H54 (cell line): ENCODE data around the gene CD6.

Experiments
- DNase-seq: peaks from one replicate; pipeline ENCODE4 v3.0.0; 2011; ENCODE audit warnings: low spot score, mixed read lengths; ENCODE audit not compliant: insufficient read length
- FAIRE-seq: peaks from 3 replicates; lab custom pipeline; 2011; peaks lifted over from hg19 to GRCh38; lab: Jason Lieb, UNC
- POLR2A ChIP-seq: IDR thresholded peaks from 2 replicates; pipeline ENCODE4 v1.6.1; 2011; ENCODE audit warnings: low read depth, mild to moderate bottlenecking, low read length

The CD6 gene

GRCh38 chr11:60951904-60952741 is 19.4 kb upstream of the CD6 start, which contains the start of gene SLC15A3:
SLC15A3 (minus strand) TSS chr11:60952176; CDS start chr11:60951551, 625 bp downstream.
- no peak for FAIRE-seq
- DNase-seq: peak; percentile 42
- TF ChIP-seq POLR2A: peak; percentile 33; the same call in 1 of the 2 replicates

DNA sequence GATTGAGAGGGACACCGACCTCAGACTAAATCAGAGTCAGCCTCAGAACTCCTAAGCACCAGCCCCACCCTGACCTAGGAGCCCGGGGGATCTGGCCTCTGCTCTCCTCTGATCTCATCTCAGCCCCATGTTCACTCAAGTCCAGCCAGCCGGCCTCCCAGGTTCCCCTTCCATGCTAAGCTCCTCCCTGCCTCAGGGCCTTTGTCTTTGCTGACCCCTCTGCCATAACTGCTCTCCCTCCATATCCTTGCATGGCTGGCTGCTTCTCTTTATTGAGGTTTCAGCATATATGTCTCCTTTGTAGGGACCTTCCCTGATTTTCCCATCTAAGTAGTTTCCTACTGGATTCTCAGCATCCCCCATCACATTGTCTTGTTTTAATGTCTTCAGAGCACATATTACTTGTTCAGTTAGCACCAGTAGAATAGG is 18.7 kb upstream of the CD6 start:
- FAIRE-seq (no peak), DNase-seq (no peak)
- TF ChIP-seq POLR2A: no peak

- DNase-seq (no peak), FAIRE-seq (no peak)
- no peak for TF ChIP-seq POLR2A
Observed at GRCh38 chr11:60953781-60954180, 17.7 kb upstream of the CD6 start.

DNA sequence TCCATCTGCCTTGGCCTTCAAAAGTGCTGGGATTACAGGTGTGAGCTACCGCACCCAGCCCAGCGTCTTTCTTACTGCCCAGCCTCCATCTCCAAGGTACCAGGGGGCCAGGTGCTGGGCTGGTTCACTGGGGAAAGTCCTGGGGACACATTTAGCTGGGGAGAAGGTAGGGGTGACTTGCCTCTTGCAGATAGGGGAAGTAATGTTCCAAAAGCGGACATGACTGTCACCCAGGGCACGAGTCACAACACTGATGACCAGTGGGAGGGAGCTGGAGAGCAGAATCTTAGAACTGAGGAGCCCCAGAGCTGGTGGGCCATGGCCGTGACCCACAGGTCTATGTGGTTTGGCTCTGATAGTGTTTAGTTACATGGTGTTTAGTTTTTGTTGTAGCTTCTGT is 17.1 kb upstream of the CD6 start:
- TF ChIP-seq POLR2A: no peak
- FAIRE-seq (no peak), DNase-seq (no peak)

- FAIRE-seq: no peak
- DNase-seq: no peak
- no peak for TF ChIP-seq POLR2A
Observed at GRCh38 chr11:60955571-60955970, 15.9 kb upstream of the CD6 start.

DNA sequence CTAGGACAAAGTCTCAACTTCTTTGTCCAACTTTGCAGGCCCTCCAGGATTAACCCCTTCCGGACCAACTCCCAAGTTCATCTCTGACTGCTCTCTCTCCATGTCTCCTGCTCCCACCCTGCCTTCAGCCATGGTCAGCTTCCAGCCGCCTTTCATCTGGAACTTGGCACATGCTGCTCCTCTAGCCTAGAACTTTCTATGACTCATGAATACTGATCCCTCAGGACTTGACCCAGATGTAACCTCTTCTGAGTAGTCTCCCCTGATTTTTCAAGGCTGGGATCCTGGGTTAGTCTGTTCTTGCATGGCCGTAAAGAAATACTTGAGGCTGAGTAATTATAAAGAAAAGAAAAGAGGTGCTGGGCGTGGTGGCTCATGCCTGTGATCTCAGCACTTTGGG is 14.3 kb upstream of the CD6 start:
- DNase-seq: no peak
- no peak for TF ChIP-seq POLR2A
- FAIRE-seq: no peak

- DNase-seq: no peak
- no peak for TF ChIP-seq POLR2A
- FAIRE-seq: no peak
Observed at GRCh38 chr11:60959431-60959830, 12.0 kb upstream of the CD6 start.

- FAIRE-seq (no peak), DNase-seq (no peak)
- TF ChIP-seq POLR2A: no peak
Observed at GRCh38 chr11:60960405-60960804, 11.1 kb upstream of the CD6 start.

- FAIRE-seq (no peak), DNase-seq (no peak)
Observed at GRCh38 chr11:60964801-60965200, 6.7 kb upstream of the CD6 start.

GRCh38 chr11:60966890-60967289 is 4.6 kb upstream of the CD6 start:
- DNase-seq (no peak), FAIRE-seq (no peak)
- TF ChIP-seq POLR2A: no peak

More at GRCh38 chr11:60964801-60965200, 6.7 kb upstream of the CD6 start:
- TF ChIP-seq POLR2A: no peak

DNA sequence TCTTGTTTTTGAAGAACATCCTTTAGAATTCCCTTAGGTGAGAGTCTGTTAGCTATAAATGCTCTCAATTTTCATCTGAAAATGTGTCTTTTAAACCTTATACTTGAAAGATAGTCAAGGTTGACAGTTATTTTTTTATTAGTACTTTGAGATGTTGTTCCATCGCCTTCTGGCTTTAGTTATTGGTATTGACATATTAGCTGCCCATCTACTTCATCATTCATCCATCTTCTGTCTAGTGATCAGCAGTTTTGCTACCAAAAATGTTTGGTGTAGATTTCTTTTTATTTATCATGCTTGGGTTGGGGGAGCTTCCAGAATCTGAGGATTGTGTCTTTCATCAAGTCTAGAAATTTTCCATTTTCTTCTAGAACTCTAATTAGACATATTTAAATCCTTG is 3.3 kb upstream of the CD6 start:
- TF ChIP-seq POLR2A: no peak
- FAIRE-seq (no peak), DNase-seq (no peak)

DNA sequence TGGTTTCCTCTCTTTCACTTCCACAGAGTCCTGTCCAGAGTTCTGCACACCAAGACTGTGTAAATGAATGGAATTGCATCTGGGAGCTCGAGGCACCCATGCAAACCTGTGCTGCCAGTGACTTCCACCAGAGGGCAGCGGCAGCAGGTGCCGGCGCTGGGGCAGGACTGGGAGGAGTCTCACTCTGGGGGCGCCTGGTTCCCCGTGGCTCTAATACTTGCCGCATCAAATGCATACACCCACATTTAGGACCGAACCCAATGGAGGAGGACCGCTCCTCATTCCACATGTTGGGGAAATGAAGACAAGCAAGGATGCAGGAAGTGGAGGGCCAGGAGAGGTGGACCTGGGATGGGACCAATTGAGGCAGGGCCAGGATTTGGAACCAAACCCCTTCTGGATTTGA is 1.1 kb upstream of the CD6 start:
- DNase-seq: peak; percentile 63
- no peak for TF ChIP-seq POLR2A
- no peak for FAIRE-seq

DNA sequence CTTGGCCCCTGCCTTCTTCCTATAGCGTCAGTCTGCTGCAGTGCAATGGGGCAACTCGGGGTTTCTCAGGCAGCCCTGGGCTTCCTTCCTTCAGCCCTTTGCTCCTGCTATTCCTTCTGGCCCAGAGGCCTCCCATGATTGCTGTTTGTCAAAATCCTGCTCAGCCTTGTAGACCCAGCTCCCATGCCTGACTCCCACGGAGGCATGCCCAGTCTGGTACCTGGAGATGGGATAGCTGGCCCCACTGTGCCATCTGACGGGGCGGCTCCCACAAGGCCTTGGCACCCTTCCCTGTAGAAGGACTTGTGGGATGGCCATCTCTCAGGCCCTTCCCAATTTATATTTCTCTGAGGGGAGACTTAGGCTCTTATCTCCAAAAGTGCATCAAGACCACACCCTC is 590 bp upstream of the CD6 start:
- no peak for FAIRE-seq
- no peak for DNase-seq
- TF ChIP-seq POLR2A: no peak

DNA sequence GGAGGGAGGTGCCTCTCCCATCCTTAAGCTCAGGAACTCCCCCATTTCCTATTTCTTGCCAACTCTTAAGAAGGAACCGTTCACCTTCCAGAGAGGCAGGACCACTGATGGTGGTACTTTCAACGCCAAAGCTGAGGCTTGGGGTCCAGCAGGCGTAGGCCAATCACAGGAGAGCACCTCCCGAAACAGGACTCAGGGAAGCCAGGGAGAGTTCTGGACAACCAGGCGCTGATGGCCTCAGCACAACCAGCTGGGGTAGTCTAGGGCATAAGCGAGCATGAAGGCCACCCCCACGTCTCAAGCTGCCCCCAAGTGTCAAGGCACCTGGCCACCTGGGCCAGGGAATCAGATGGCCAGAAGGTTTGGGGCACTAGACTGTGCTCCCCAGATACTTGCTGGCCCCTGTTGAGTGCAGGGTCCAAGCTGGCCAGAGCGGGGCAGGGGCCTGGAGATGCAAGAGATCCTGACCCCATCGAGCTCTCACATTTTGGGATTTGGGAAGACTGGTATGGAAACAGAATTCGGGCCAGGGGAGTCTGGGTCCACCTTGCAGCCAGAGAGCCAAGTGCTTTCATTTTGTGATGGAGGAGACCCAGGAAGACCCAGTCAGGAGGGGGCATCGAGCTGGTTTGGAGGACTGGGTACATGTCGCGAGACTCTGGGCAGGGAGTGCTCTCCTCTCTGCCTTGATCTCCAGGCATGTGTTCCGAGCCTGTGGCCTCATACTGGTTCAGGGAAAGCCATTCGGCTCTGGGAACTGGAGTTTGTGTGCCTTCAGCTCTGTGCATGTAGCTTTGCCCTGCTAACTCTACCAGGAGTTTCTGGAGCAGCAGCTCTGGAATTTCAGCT is 926 bp downstream of the CD6 start:
- FAIRE-seq: no peak
- DNase-seq: no peak
- no peak for TF ChIP-seq POLR2A
